CD14-positive monocyte (primary cell): Measurements from ENCODE around the gene PELI2. TPM values are rescaled to one million over a fixed set of nuclear protein-coding genes. Genes with fewer than 3 reads are reported as not detected.

Experiments used
- DNase-seq, 3 donors: peaks; one replicate each; pipeline ENCODE4 v3.0.0-alpha.2; 2011 to 2022
- H2AFZ ChIP-seq: 2 replicates; pipeline ENCODE4 v1.6.0; 2012; ENCODE audit warnings: mild to moderate bottlenecking, low read depth, low read length, inconsistent platforms; ENCODE audit not compliant: insufficient read depth, poor library complexity, severe bottlenecking
- H3K27ac ChIP-seq, 2 donors: 1 replicate in 1 of 2; 2 replicates in 1 of 2; pipeline ENCODE4 v1.5.1; 2012 to 2013; ENCODE audit warnings: low read length in 2 of 2, control low read depth in 1 of 2, inconsistent platforms in 1 of 2, low read depth in 1 of 2, mild to moderate bottlenecking in 1 of 2
- H3K27me3 ChIP-seq, 2 donors: one replicate each; pipeline versions ENCODE4 v1.6.0 to v1.6.1; 2011 to 2013; ENCODE audit warnings: low read length in 2 of 2; ENCODE audit not compliant: control insufficient read depth in 2 of 2, insufficient read depth in 2 of 2
- H3K36me3 ChIP-seq, 2 donors: replicated peaks in 1 of 2; 1 replicate in 1 of 2; 2 replicates in 1 of 2; pipeline versions ENCODE4 v1.5.1 to v1.6.1; 2012 to 2013; ENCODE audit warnings: low read length in 2 of 2, control low read depth in 1 of 2, inconsistent platforms in 1 of 2, mild to moderate bottlenecking in 1 of 2; ENCODE audit not compliant: insufficient read depth in 2 of 2, control insufficient read depth in 1 of 2
- H3K4me1 ChIP-seq, 2 donors: 1 replicate in 1 of 2; 2 replicates in 1 of 2; pipeline versions ENCODE4 v1.5.1 to v1.6.1; 2012 to 2013; ENCODE audit warnings: low read length in 2 of 2, control low read depth in 1 of 2, inconsistent platforms in 1 of 2, mild to moderate bottlenecking in 1 of 2, moderate library complexity in 1 of 2; ENCODE audit not compliant: insufficient read depth in 2 of 2, control insufficient read depth in 1 of 2
- H3K4me2 ChIP-seq: replicated peaks from 2 replicates; pipeline ENCODE3; 2012; ENCODE audit warnings: low read length, moderate library complexity, mild to moderate bottlenecking; ENCODE audit not compliant: poor library complexity, severe bottlenecking; ENCODE audit errors: extremely low read depth
- H3K4me3 ChIP-seq, 3 experiments: fragments of 200-600 bp in 1 of 3; sonication (generic) in 1 of 3; replicated peaks in 1 of 3; 1 replicate in 2 of 3; 2 replicates in 1 of 3; pipeline ENCODE4 v1.5.1; 2011 to 2013; ENCODE audit warnings: low read length in 3 of 3, mild to moderate bottlenecking in 3 of 3, control low read depth in 2 of 3, low read depth in 2 of 3, inconsistent platforms in 1 of 3, moderate library complexity in 1 of 3
- H3K79me2 ChIP-seq: 2 replicates; pipeline ENCODE4 v1.6.0; 2012; ENCODE audit warnings: mild to moderate bottlenecking, control low read depth, inconsistent platforms, low read length, moderate library complexity; ENCODE audit not compliant: insufficient read depth
- H3K9ac ChIP-seq: 2 replicates; pipeline ENCODE4 v1.6.0; 2017; ENCODE audit warnings: low read length, mild to moderate bottlenecking; ENCODE audit not compliant: insufficient read depth, poor library complexity, severe bottlenecking
- H3K9me3 ChIP-seq, 2 donors: replicated peaks in 1 of 2; 1 replicate in 1 of 2; 2 replicates in 1 of 2; pipeline versions ENCODE4 v1.5.1 to v1.6.1; 2012 to 2013; ENCODE audit warnings: low read length in 2 of 2, control low read depth in 1 of 2; ENCODE audit not compliant: control insufficient read depth in 1 of 2, insufficient read depth in 1 of 2
- H4K20me1 ChIP-seq: 2 replicates; pipeline ENCODE4 v1.6.0; 2012; ENCODE audit warnings: mild to moderate bottlenecking, low read length, control low read depth, moderate library complexity; ENCODE audit not compliant: insufficient read depth
- H3K27ac Mint-ChIP-seq, 7 donors: one replicate each; pipeline ENCODE4 v1.8.0; 2020; ENCODE audit warnings: mild to moderate bottlenecking in 7 of 7, mixed read lengths in 7 of 7, moderate library complexity in 6 of 7, inconsistent platforms in 2 of 7
- H3K27me3 Mint-ChIP-seq, 3 donors: one replicate each; pipeline ENCODE4 v1.8.0; 2021 to 2022; ENCODE audit warnings: low read depth in 3 of 3, mild to moderate bottlenecking in 3 of 3, mixed read lengths in 3 of 3, moderate library complexity in 3 of 3, inconsistent platforms in 1 of 3
- H3K36me3 Mint-ChIP-seq, 2 donors: one replicate each; pipeline ENCODE4 v1.8.0; 2020; ENCODE audit warnings: mixed read lengths in 2 of 2, inconsistent platforms in 1 of 2, mild to moderate bottlenecking in 1 of 2
- H3K4me1 Mint-ChIP-seq: one replicate; pipeline ENCODE4 v1.8.0; 2020; ENCODE audit warnings: mild to moderate bottlenecking, mixed read lengths
- H3K4me3 Mint-ChIP-seq, 2 donors: one replicate each; pipeline ENCODE4 v1.8.0; 2020; ENCODE audit warnings: mild to moderate bottlenecking in 2 of 2, mixed read lengths in 2 of 2, moderate library complexity in 1 of 2
- H3K9me3 Mint-ChIP-seq, 7 donors: one replicate each; pipeline ENCODE4 v1.8.0; 2020 to 2022; ENCODE audit warnings: mixed read lengths in 7 of 7, mild to moderate bottlenecking in 6 of 7, moderate library complexity in 6 of 7, inconsistent platforms in 2 of 7
- CTCF ChIP-seq: fragments of 200-600 bp; IDR thresholded peaks from one replicate; pipeline ENCODE4 v1.8.0; 2022; ENCODE audit warnings: antibody characterized with exemption, mild to moderate bottlenecking
- WGBS: methylation state at CpG from one replicate; pipeline ENCODE4 v1.1.5; 2013; ENCODE audit warnings: missing lambda C conversion rate; ENCODE audit not compliant: insufficient coverage; 5-methylcytosine and 5-hydroxymethylcytosine counted together
- intact Hi-C, 2 donors: fragments of 100-400 bp; cut with micrococcal nuclease; formaldehyde crosslinking; loops; one replicate each; pipeline versions ENCODE4 v1.15.0 to v1.15.1; 2023
- polyA plus RNA-seq, 3 donors: library from polyadenylated mRNA; depleted of rRNA in 1 of 3; unstranded in 2 of 3; stranded (reverse) in 1 of 3; fragments of 300-500 nt in 2 of 3; fragments of >200 nt in 1 of 3; fragmentation: Illumina TruSeq in 2 of 3; gene quantifications; 1 replicate in 2 of 3; 2 replicates in 1 of 3; pipeline ENCODE4 v1.2.3, GENCODE V29; 2012 to 2021

PELI2 gene
- polyA plus RNA-seq, 3 donors = 10.1 to 35.8 (median 12.5) TPM

GRCh38 chr14:56196274-56196673 is 78.1 kb downstream of the PELI2 start:
- Histone ChIP-seq H3K27me3 (no peaks in the 10 kb centered on the region), H3K27ac (no peak overlapping the region), H3K4me3 (no peak overlapping the region), H4K20me1 (peaks cover 99% of the 10 kb centered on the region), H3K36me3 (peaks cover 2 to 12% of the 10 kb centered on the region in 2 donors), H3K9me3 (no peaks in the 10 kb centered on the region), H3K79me2 (peaks cover 65% of the 10 kb centered on the region), H2AFZ (no peak overlapping the region), H3K4me1 (peaks cover 16 to 22% of the 10 kb centered on the region in 2 donors), H3K4me2 (no peak overlapping the region), H3K9ac (no peak overlapping the region)
- Mint-ChIP-seq H3K4me3 (no peak overlapping the region), H3K27me3 (no peaks in the 10 kb centered on the region), H3K36me3 (peaks cover 8 to 9% of the 10 kb centered on the region in 2 donors), H3K27ac (no peak overlapping the region), H3K9me3 (no peaks in the 10 kb centered on the region), H3K4me1 (peaks cover 26% of the 10 kb centered on the region)
- no peak for DNase-seq
- intact Hi-C loops = no loop called here
- no peak for TF ChIP-seq CTCF
- no CpG with 5 or more reads among the region's 2 CpGs for WGBS

GRCh38 chr14:56197150-56197549 is 78.9 kb downstream of the PELI2 start:
- H3K4me3 ChIP-seq = no peak overlapping the region
- H3K9ac ChIP-seq = no peak overlapping the region
- intact Hi-C loops = no loop called here
- peaks cover 71% of the 10 kb centered on the region for H3K79me2 ChIP-seq
- 89% methylated on average over 1 of the region's 1 CpG for WGBS
- H3K36me3 ChIP-seq = peaks cover 2 to 12% of the 10 kb centered on the region in 2 donors
- peaks cover 8 to 9% of the 10 kb centered on the region in 2 donors for H3K36me3 Mint-ChIP-seq
- no peaks in the 10 kb centered on the region for H3K27me3 Mint-ChIP-seq
- H3K27me3 ChIP-seq = no peaks in the 10 kb centered on the region
- no peak for TF ChIP-seq CTCF
- H2AFZ ChIP-seq = no peak overlapping the region
- no peak overlapping the region for H3K27ac ChIP-seq
- no peak overlapping the region for H3K4me2 ChIP-seq
- H3K4me1 Mint-ChIP-seq = peaks cover 26% of the 10 kb centered on the region
- H3K27ac Mint-ChIP-seq = no peak overlapping the region
- H3K4me1 ChIP-seq = peaks cover 16 to 22% of the 10 kb centered on the region in 2 donors
- H3K4me3 Mint-ChIP-seq = no peak overlapping the region
- H4K20me1 ChIP-seq = peaks cover 100% of the 10 kb centered on the region
- DNase-seq = no peak
- H3K9me3 ChIP-seq = no peaks in the 10 kb centered on the region
- H3K9me3 Mint-ChIP-seq = no peaks in the 10 kb centered on the region
